HS-27A (cell line): ENCODE data around the gene PROX1.
"Not testable (repeated sequence)": the region's sequence is repeated elsewhere in the genome, so short reads cannot be mapped to it uniquely, and the experiment has no call there.

Source experiments
- DNase-seq: peaks from one replicate; pipeline ENCODE4 v3.0.0-alpha.2; 2012; ENCODE audit warnings: low read depth, missing footprints

PROX1 gene

GRCh38 chr1:214072426-214073157, 84.8 kb downstream of the PROX1 start:
- no peak for DNase-seq

GRCh38 chr1:214074477-214074876, 86.7 kb downstream of the PROX1 start:
- DNase-seq: no peak

- DNase-seq: no peak
Measured at GRCh38 chr1:214075305-214075998, 87.7 kb downstream of the PROX1 start.

- DNase-seq: no peak
Measured at GRCh38 chr1:214075999-214076707, 88.4 kb downstream of the PROX1 start.

- DNase-seq: no peak
Measured at GRCh38 chr1:214076708-214077065, 88.9 kb downstream of the PROX1 start.

GRCh38 chr1:214078950-214079349, 91.2 kb downstream of the PROX1 start:
- DNase-seq: no peak

- DNase-seq: no peak
Measured at GRCh38 chr1:214085325-214085724, 97.6 kb downstream of the PROX1 start.

GRCh38 chr1:214086945-214087344, 99.2 kb downstream of the PROX1 start:
- no peak for DNase-seq

- DNase-seq: not testable (repeated sequence)
Measured at GRCh38 chr1:214089003-214089402, 101.2 kb downstream of the PROX1 start.
